Epithelial cell of esophagus (primary cell): ENCODE data around the gene TRAF7.

Source experiments
- DNase-seq: peaks from one replicate; pipeline ENCODE4 v3.0.0; 2010; ENCODE audit warnings: low read depth
- H3K4me3 ChIP-seq: 2 replicates; pipeline ENCODE4 v1.5.1; 2011; ENCODE audit warnings: mild to moderate bottlenecking, low read length, control low read depth
- TF ChIP-seq, protein P1 (sequence below): IDR thresholded peaks from 2 replicates; pipeline ENCODE4 v1.5.1; 2011; ENCODE audit warnings: low read depth, mild to moderate bottlenecking, low read length, control low read depth, inconsistent platforms; ENCODE audit not compliant: insufficient read depth; ENCODE audit errors: missing control alignments

The TRAF7 gene

DNA sequence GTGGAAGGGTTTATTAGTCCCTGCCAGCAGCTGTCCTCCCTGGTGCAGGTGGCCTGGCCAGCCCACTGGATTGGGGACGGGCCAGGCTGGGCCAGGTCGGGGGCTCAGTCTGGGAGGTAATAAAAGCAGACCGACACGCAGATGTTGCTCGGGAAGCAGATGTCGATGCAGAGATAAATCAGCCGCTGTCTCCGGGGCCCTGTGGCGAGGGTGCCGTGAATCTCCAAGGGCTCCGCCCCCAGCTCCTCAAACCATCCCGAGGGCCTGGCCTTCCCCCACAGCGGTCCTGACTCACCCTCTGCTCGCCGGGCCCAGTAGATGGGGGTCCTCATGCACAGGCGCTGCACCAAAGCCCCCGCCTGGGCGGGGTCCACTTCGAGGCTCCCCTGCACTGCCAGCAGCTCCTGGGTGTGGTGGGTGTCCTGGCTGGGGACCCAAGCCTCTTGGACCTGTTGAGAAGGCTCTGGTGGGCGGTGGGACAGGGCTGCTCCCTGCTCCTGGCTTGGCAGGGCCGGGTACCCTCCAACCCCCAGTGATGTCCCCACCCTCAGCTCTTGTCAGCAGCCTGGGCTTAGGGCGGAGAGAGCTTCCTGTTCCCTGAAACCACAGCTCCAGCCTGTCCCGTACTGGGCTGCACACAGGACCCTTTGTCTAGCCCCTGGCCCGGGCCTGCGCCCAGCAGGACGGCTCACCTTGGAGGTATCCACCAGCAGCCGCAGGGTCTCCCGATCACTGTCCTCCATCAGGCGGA lies 53.9 kb downstream of the TRAF7 start:
- H3K4me3 ChIP-seq = no peak overlapping the region
- TF ChIP-seq, protein P1, sequence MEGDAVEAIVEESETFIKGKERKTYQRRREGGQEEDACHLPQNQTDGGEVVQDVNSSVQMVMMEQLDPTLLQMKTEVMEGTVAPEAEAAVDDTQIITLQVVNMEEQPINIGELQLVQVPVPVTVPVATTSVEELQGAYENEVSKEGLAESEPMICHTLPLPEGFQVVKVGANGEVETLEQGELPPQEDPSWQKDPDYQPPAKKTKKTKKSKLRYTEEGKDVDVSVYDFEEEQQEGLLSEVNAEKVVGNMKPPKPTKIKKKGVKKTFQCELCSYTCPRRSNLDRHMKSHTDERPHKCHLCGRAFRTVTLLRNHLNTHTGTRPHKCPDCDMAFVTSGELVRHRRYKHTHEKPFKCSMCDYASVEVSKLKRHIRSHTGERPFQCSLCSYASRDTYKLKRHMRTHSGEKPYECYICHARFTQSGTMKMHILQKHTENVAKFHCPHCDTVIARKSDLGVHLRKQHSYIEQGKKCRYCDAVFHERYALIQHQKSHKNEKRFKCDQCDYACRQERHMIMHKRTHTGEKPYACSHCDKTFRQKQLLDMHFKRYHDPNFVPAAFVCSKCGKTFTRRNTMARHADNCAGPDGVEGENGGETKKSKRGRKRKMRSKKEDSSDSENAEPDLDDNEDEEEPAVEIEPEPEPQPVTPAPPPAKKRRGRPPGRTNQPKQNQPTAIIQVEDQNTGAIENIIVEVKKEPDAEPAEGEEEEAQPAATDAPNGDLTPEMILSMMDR = no peak
- no peak for DNase-seq

DNA sequence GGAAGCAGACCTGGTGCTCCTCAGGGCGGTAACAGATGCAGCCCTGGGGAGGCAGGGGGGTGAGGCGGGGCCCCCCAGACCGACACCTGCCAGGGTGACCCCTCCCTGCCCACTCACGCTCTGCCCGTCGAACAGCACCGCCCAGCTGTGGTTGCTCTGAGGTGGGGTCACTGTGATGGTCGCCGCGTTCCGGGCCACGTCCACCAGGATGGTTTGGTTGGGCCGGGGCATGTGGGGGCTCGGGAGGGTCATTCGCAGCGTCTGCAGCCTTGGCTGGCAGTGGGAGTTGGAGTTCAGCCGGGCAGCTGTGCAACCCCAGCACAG lies 54.4 kb downstream of the TRAF7 start:
- DNase-seq = no peak
- no peak overlapping the region for H3K4me3 ChIP-seq
- TF ChIP-seq, protein P1 = no peak

DNA sequence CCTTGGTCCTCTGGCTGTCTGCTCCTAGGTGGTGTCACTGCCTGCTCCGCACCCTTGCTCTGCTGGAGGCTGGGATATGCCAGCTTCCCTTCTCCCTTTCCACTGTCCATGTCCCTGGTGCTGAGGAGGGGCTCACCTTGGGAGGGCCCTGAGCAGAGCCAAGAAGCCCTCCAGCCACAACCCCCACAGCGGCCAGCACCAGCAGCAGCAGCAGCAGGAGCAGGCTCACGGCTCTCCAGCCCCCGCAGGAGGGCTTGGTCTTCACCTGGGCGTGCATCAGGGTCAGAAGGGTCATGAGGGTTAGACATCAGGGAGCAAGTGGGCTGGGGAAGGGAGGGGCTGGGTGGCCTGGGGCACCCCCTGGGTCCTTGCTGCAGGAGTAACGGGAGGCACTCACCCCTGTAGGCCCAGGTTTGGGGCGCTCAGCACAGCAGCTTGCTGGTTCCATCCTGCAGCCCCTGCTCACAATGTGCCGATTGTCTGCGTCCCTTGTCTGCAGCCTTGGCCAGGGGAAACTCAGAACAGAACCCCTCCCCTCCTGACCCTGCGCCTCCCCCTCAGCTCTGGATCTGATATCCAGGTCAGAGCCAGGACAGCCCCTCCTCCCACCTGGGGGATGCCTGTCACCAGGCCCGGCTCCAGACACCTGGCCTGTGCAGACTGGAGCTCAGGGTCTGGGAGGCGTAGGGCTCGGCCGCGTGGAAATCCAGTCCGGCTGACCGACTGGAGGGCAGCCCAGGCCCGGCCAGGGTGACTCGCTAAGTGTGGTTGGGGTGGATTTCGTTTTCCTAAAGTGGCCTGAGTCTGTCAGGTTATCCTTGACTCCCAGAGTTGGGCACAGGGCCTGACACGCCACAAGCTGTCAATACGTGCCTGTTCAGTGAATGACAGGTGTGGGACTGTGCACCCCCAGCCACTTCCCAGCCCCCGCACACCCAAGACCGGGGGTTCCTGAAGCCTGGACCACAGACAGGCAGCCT lies 55.1 kb downstream of the TRAF7 start, which contains the start of gene BRICD5:
TSS of gene BRICD5 (minus strand) at position 478 of the 980 bp plus-strand sequence. CDS start at position 448, 30 bp downstream.
- no peak for DNase-seq
- TF ChIP-seq, protein P1 = no peak
- H3K4me3 ChIP-seq = no peak within 1 kb of the TSS

DNA sequence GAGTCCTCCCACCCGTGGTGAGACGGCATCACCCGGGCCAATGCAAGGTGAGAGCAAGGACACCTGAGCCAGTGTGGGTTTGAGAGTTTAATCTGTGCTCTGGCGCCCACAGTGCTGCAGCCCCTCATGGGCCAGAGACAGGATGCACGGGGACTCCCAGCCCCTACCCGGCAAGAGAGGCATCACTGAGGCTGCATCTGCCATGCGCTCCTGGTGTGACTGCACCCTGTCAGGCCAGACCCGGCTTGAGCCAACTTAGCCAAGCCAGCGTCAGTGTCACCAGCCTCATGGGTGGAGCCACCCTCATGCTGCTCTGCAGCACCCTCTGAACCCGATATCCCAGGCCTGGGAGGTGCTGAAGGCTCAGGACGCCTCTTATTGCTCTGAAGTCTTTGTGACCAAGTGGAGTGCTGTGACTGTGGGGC lies 56.4 kb downstream of the TRAF7 start:
- H3K4me3 ChIP-seq = no peak overlapping the region
- TF ChIP-seq, protein P1 = no peak
- DNase-seq = no peak

DNA sequence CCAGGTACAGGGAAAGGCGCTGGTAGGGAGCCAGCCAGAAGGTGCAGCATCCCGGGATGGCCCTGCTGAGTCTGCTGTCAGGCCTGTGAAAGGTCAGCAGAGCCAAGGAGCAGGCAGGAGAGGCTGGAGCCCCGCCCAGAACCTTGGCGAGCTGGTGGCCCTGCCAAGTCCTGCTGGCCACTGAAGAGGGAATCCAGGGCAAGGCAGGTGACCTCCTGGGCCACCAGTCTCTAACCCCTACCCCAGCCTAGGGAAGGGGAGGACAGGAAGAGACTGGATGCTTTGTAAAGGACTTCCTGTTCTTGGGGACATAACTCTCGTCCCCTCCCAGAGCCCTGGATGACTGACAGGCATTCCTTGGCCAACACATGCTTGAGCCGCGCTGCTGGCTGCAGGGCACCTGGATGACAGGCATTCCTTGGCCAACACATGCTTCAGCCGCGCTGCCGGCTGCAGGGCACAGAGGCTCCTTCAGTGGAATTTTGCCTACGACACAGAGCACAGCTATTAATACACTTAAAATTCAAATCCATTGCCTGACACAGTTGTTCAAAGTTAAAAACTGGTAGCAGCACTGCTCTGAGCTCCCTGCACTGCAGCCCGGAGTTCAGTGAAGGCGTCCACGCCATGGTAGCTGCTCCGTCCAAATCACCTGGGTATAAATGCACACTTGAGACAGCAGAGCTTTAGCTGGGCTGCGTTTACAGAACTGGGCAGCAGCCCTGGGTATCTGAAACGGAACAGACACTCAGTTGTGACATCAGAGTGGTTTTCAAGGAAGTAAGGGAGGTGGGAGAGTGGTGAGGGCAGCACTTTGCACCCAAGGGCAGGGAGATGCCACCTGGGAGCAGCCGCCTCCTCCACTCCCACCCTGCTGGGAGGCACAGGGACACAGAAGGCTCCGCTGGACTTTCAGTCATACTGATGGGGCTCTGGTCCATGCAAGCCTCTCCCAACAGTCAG lies 57.1 kb downstream of the TRAF7 start:
- H3K4me3 ChIP-seq = peak overlapping the region; percentile 50
- peak; percentile 55 for DNase-seq
- TF ChIP-seq, protein P1 = no peak

DNA sequence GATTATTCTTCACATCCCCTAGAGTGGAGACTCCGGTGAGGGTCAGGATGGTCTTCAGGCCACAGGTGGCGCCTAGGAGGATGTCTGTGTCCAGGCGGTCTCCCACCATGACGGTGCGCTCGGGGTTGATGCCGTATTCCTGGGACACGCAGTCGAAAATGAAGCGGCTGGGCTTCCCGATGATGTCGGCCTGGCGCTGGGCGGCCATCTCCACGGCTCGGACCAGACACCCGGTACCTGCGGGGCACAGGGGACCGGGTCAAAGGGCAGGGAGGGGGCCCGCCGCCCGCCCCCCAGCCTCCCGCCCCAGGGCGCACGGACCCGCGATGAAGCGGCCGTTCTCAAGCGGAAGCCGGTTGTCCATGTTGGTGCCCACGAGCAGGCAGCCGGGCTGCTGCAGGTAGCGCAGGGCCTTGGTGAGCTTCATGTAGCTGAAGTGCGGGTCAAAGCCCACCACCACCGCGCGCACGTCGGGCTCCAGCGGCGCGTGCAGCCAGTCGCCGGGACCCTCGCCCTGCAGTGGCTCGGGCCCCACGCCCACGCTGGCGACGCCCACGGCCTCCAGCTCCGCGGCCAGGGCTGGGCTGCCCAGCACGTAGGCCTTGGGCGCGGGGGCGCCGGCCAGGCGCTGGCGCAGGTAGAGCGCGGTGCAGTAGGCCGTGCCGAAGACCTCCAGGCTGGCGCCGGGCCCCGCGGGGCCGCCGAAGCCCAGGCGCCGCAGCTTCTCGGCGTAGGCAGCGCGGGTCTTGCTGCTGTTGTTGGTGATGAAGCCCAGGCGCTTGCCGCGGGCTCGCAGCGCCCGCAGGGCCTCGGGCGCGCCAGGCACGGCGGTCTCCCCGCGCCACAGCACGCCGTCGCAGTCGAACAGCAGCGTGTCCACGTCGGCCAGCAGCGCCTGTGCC lies 58.5 kb downstream of the TRAF7 start:
- no peak for DNase-seq
- TF ChIP-seq, protein P1 = no peak
- peak overlapping the region; percentile 50 for H3K4me3 ChIP-seq
